ENCODE results near the gene C19orf33. TPM values are rescaled to one million over a fixed set of nuclear protein-coding genes. Genes with fewer than 3 reads are reported as not detected.

Gene C19orf33
- total RNA-seq, 4 donors from 2014 or later = 4.7 to 48.7 (median 7.9) TPM; not detected in 1

DNA sequence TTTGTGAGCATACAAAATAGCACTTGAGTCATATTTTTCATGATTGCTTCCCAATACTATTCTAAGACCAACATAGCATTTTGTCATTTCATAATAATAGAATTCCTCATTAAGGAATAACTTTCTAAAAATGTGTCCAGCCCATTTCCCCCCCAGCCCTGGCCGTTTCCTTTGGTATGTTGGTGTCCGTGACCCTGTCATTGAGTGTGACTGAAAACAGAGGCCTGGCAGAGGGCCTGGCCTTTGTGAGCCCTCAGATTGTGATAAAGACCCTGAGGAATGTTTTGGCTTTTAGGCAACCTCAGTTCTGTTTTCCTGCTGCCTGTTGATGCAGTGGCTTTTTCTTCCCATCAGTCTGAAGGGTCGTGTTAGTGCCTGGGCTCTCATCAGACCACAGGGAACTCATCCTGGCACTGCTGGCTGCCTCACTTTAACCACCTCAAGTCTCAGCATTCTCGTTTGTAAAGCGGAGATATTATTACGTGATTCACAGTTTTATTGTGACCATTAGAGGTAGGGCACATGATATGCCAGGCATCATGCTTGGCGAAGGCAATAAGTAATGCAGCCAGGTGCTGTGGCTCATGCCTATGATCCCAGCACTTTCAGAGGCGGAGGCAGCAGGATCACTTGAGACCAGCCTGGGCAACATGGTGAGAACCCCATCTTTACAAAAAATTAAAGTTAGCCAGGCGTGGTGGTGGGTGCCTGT is 25.9 kb upstream of the C19orf33 start:
- H3K36me3 ChIP-seq = no peaks in the 10 kb centered on the region
- TF ChIP-seq EP300 (IDR thresholded peaks at IDR 0.05) (no peak), POLR2A (IDR thresholded peaks at IDR 0.05) (no peak), POLR2AphosphoS5 (IDR thresholded peaks at IDR 0.05) (peak; percentile 69), CTCF (IDR thresholded peaks at IDR 0.05) (no peak)
- no peaks in the 10 kb centered on the region for H3K9me3 ChIP-seq
- no peak overlapping the region for H3K4me3 ChIP-seq
- ATAC-seq = peak; percentile 81
- WGBS, 2 donors (ENCODE audit: low coverage in 1 of 2) = 45 to 64% methylated on average over 4 to 7 of the region's 9 CpGs
- peaks cover 0 to 32% (median 12%) of the 10 kb centered on the region in 3 donors for H3K4me1 ChIP-seq
- no peaks in the 10 kb centered on the region for H3K27me3 ChIP-seq
- peak overlapping the region; percentile 13 to 79 (median 68) for H3K27ac ChIP-seq

DNA sequence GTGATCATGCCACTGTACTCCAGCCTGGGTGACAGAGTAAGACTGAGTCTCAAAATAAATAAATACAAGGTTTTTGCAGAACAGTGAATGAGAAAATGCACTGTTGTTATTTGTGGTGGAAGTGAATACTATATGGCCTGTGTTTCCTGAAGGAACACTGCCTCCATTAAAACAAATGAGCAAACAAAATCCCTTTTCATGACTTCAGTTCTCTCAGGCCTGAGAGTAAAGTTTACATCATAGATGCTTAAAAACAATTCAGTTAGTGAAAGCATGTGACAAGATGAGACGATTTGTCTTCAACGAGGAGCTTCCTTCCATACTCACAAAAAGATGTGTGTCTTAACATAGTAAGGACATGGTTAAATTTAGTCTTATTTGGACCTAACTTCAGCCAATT is 25.3 kb upstream of the C19orf33 start:
- no peaks in the 10 kb centered on the region for H3K36me3 ChIP-seq

DNA sequence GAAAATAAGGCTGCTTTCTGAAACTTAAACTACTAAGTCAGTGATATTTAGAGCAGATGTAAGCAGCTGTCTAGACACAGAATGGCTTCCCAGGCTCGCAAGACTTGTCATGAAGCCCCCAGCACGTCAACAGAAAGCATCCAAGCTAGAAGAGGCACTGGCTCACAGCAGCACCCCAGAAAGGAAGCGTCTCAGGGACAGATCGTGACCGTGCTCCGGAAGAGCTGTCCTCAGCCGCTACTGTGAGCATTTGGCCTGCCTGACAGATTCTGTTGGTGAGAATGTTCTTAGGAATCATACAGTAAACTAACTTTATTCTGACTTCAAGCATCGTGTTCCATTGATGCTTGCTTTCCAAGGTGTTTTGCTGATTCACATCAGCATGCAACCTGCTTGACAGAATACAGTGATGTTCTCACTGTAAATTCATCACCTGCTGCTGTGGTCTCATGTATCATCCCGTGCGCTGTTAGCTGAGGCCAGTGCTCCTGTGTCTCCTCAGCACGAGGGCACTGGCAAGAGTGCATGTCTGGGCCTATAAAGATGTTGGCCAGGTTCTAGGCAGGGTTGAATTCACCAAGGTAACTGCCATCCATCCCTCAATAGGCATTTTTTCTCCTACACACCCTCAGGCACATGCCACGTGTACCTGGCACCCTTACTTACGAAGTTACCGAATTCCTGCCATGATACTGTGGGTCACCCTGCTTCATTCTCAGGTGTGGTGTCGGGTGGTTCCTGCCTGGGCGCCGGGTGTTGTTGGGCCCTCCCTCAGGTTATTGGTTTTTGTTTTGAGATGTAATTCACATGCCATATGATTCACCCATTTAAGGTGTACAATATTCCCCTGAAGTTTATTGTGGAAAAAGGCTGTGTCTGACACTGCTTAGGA is 23.8 kb upstream of the C19orf33 start:
- 66 to 93% methylated on average over 5 to 13 of the region's 17 CpGs for WGBS, 2 donors (ENCODE audit: low coverage in 1 of 2)
- peaks cover 0 to 26% (median 12%) of the 10 kb centered on the region in 3 donors for H3K4me1 ChIP-seq
- H3K27ac ChIP-seq = peak overlapping the region in 2 of 4 donors; percentile 10 to 24

More for the DNA sequence above, 25.3 kb upstream of the C19orf33 start:
- no peak for ATAC-seq
- H3K27ac ChIP-seq = peak overlapping the region; percentile 13 to 79 (median 68)
- no peak overlapping the region for H3K4me3 ChIP-seq
- TF ChIP-seq EP300 (IDR thresholded peaks at IDR 0.05) = no peak
- no peaks in the 10 kb centered on the region for H3K9me3 ChIP-seq
- WGBS, 2 donors (ENCODE audit: low coverage in 1 of 2) = 28 to 44% methylated on average over 2 of the region's 2 CpGs
- peaks cover 0 to 32% (median 12%) of the 10 kb centered on the region in 3 donors for H3K4me1 ChIP-seq
- H3K27me3 ChIP-seq = no peaks in the 10 kb centered on the region

GRCh38 chr19:38281811-38282566 is 22.1 kb upstream of the C19orf33 start:
- no peak for TF ChIP-seq EP300 (IDR thresholded peaks at IDR 0.05)
- TF ChIP-seq POLR2AphosphoS5 (IDR thresholded peaks at IDR 0.05) = no peak
- TF ChIP-seq POLR2A (IDR thresholded peaks at IDR 0.05) = no peak
- no peak for TF ChIP-seq CTCF (IDR thresholded peaks at IDR 0.05)
- H3K4me1 ChIP-seq = peaks cover 0 to 21% (median 11%) of the 10 kb centered on the region in 3 donors
- no peak overlapping the region for H3K4me3 ChIP-seq
- H3K36me3 ChIP-seq = no peaks in the 10 kb centered on the region
- H3K27ac ChIP-seq = no peak overlapping the region
- 78 to 87% methylated on average over 4 to 5 of the region's 7 CpGs for WGBS, 2 donors (ENCODE audit: low coverage in 1 of 2)
- no peak for ATAC-seq
- H3K9me3 ChIP-seq = no peaks in the 10 kb centered on the region
- H3K27me3 ChIP-seq = no peaks in the 10 kb centered on the region

More for the DNA sequence above, 23.8 kb upstream of the C19orf33 start:
- Histone ChIP-seq H3K27me3 (no peaks in the 10 kb centered on the region), H3K36me3 (no peaks in the 10 kb centered on the region), H3K9me3 (no peaks in the 10 kb centered on the region), H3K4me3 (no peak overlapping the region)
- TF ChIP-seq POLR2A (IDR thresholded peaks at IDR 0.05) (no peak), EP300 (IDR thresholded peaks at IDR 0.05) (no peak), CTCF (IDR thresholded peaks at IDR 0.05) (no peak), POLR2AphosphoS5 (IDR thresholded peaks at IDR 0.05) (no peak)
- no peak for ATAC-seq

DNA sequence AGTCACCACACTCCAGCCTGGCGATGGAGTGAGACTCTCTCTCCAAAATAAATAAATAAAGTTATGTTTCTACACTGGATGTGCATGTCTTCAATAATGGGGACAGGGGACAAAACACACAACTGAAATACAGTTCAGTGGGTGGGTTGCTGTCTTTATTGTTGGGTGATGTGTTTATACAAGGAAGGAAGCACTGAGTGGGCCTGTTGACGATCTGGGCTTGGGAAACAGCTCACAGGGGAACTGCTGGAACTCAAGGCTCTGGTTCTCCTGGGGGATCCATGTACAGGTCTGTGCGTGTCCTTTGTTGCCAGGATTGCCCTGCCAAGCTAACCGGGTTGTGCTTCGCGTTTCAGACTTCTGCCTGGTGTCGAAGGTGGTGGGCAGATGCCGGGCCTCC is 20.8 kb upstream of the C19orf33 start:
- Histone ChIP-seq H3K27me3 (no peaks in the 10 kb centered on the region), H3K27ac (no peak overlapping the region), H3K4me1 (peaks cover 0 to 9% (median 5%) of the 10 kb centered on the region in 3 donors), H3K9me3 (no peaks in the 10 kb centered on the region), H3K4me3 (no peak overlapping the region), H3K36me3 (no peaks in the 10 kb centered on the region)
- ATAC-seq = no peak
- no peak for TF ChIP-seq CTCF (IDR thresholded peaks at IDR 0.05)
- TF ChIP-seq EP300 (IDR thresholded peaks at IDR 0.05) = no peak
- TF ChIP-seq POLR2A (IDR thresholded peaks at IDR 0.05) = no peak
- no peak for TF ChIP-seq POLR2AphosphoS5 (IDR thresholded peaks at IDR 0.05)
- WGBS, 2 donors (ENCODE audit: low coverage in 1 of 2) = 90 to 97% methylated on average over 2 to 6 of the region's 8 CpGs
